ENCODE results near the gene BMP8B. TPM values are rescaled to one million over a fixed set of nuclear protein-coding genes. Genes with fewer than 3 reads are reported as not detected.
"Not testable (repeated sequence)": the region's sequence is repeated elsewhere in the genome, so short reads cannot be mapped to it uniquely, and the experiment has no call there.

The BMP8B gene
- total RNA-seq, 4 donors from 2014 or later = 0.18 to 0.83 (median 0.55) TPM

DNA sequence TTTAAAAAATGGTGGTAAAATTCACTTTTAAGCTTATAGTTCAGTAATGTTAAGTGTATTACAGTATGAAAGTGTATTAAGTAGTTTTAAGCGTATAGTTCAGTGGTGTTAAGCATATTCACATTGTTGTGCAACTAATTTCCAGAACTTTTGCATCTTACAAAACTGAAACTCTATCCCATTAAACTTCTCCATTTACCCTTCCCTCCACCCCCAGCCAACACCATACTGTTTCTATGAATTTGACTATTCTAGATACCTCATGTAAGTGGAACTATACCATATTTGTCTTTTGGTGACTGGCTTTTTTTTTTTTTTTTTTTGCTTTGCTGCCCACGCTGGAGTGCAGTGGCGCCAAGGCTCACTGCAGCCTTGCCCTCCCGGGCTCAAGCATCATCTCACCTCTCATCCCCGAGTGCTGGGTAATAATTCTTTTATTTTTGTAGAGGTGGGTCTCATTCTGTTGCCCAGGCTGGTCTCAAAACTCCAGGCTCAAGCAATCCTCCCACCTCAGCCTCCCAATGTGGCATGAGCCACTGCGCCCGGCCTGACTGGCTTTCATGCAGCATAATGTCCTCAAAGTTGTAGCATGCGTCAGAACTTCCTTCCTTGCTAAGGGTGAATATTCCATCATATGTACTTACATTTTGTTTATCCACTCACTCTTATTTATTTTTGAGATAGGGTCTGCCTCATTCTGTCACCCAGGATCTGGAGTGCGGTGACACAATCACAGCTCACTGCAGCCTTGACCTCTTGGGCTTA is 45.1 kb upstream of the BMP8B start:
- TF ChIP-seq, protein P1, sequence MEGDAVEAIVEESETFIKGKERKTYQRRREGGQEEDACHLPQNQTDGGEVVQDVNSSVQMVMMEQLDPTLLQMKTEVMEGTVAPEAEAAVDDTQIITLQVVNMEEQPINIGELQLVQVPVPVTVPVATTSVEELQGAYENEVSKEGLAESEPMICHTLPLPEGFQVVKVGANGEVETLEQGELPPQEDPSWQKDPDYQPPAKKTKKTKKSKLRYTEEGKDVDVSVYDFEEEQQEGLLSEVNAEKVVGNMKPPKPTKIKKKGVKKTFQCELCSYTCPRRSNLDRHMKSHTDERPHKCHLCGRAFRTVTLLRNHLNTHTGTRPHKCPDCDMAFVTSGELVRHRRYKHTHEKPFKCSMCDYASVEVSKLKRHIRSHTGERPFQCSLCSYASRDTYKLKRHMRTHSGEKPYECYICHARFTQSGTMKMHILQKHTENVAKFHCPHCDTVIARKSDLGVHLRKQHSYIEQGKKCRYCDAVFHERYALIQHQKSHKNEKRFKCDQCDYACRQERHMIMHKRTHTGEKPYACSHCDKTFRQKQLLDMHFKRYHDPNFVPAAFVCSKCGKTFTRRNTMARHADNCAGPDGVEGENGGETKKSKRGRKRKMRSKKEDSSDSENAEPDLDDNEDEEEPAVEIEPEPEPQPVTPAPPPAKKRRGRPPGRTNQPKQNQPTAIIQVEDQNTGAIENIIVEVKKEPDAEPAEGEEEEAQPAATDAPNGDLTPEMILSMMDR (IDR thresholded peaks at IDR 0.05) = no peak
- no peak for TF ChIP-seq POLR2A (IDR thresholded peaks at IDR 0.05)
- 85 to 97% methylated on average over 8 to 9 of the region's 9 CpGs for WGBS, 2 donors
- no peaks in the 10 kb centered on the region for H3K27me3 ChIP-seq
- H3K4me3 ChIP-seq = no peak overlapping the region
- H3K4me1 ChIP-seq = peaks cover 0 to 54% (median 0%) of the 10 kb centered on the region in 3 donors
- no peaks in the 10 kb centered on the region for H3K9me3 ChIP-seq
- intact Hi-C loops (cut with DNase I) = no loop called here
- DNase-seq = no peak
- H3K36me3 ChIP-seq = peaks cover 0 to 14% (median 0%) of the 10 kb centered on the region in 3 donors
- H3K27ac ChIP-seq = no peak overlapping the region

DNA sequence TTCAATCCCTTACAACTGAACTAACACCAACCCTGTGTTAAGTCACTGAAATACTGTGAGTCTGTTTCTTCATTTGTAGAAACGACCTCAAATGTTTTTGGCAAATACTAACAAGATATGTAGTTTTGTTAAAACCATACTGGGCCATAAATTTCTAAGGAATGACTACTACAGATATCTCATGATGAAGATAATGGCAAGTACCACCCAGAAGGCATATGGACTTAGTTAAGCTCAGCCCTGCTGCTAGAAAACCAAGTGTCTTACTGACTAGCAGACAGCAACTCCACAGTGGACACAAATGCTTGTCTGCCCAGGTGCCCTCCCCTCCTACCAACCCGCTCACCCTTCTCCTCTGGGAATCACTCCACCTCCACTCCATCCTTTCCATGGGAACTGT is 44.5 kb upstream of the BMP8B start:
- peak overlapping the region in 1 of 4 donors; percentile 19 for H3K27ac ChIP-seq
- H3K4me3 ChIP-seq = no peak overlapping the region
- 58 to 67% methylated on average over 2 of the region's 2 CpGs for WGBS, 2 donors
- DNase-seq = no peak
- intact Hi-C loops (cut with DNase I) = no loop called here
- TF ChIP-seq POLR2A (IDR thresholded peaks at IDR 0.05) = no peak
- TF ChIP-seq, protein P1 (IDR thresholded peaks at IDR 0.05) = no peak
- H3K9me3 ChIP-seq = no peaks in the 10 kb centered on the region
- no peaks in the 10 kb centered on the region for H3K27me3 ChIP-seq
- H3K4me1 ChIP-seq = peaks cover 0 to 54% (median 0%) of the 10 kb centered on the region in 3 donors
- H3K36me3 ChIP-seq = peaks cover 0 to 7% (median 0%) of the 10 kb centered on the region in 3 donors

GRCh38 chr1:39832294-39832693 is 43.6 kb upstream of the BMP8B start:
- 74 to 81% methylated on average over 6 of the region's 6 CpGs for WGBS, 2 donors
- peaks cover 0 to 50% (median 0%) of the 10 kb centered on the region in 3 donors for H3K4me1 ChIP-seq
- H3K36me3 ChIP-seq = no peaks in the 10 kb centered on the region
- H3K27ac ChIP-seq = no peak overlapping the region
- intact Hi-C loops (cut with DNase I) = no loop called here
- no peaks in the 10 kb centered on the region for H3K27me3 ChIP-seq
- no peaks in the 10 kb centered on the region for H3K9me3 ChIP-seq
- TF ChIP-seq, protein P1 (IDR thresholded peaks at IDR 0.05) = no peak
- TF ChIP-seq POLR2A (IDR thresholded peaks at IDR 0.05) = no peak
- DNase-seq = no peak
- no peak overlapping the region for H3K4me3 ChIP-seq

GRCh38 chr1:39829791-39830533 is 41.3 kb upstream of the BMP8B start:
- Histone ChIP-seq H3K27me3 (no peaks in the 10 kb centered on the region), H3K9me3 (no peaks in the 10 kb centered on the region), H3K4me3 (no peak overlapping the region), H3K36me3 (no peaks in the 10 kb centered on the region), H3K27ac (peak overlapping the region in 1 of 4 donors; percentile 29), H3K4me1 (peaks cover 0 to 40% (median 0%) of the 10 kb centered on the region in 3 donors)
- no peak for TF ChIP-seq POLR2A (IDR thresholded peaks at IDR 0.05)
- TF ChIP-seq, protein P1 (IDR thresholded peaks at IDR 0.05) = no peak
- no peak for DNase-seq
- intact Hi-C loops (cut with DNase I) = no loop called here
- 69 to 71% methylated on average over 6 of the region's 6 CpGs for WGBS, 2 donors

- Histone ChIP-seq H3K27me3 (no peaks in the 10 kb centered on the region), H3K4me3 (no peak overlapping the region), H3K4me1 (peaks cover 0 to 40% (median 0%) of the 10 kb centered on the region in 3 donors), H3K9me3 (no peaks in the 10 kb centered on the region), H3K27ac (no peak overlapping the region), H3K36me3 (no peaks in the 10 kb centered on the region)
- TF ChIP-seq, protein P1 (IDR thresholded peaks at IDR 0.05) = no peak
- no peak for TF ChIP-seq POLR2A (IDR thresholded peaks at IDR 0.05)
- 42 to 49% methylated on average over 2 of the region's 2 CpGs for WGBS, 2 donors
- intact Hi-C loops (cut with DNase I) = no loop called here
- no peak for DNase-seq
Observed at GRCh38 chr1:39828734-39829133, 40.1 kb upstream of the BMP8B start.

GRCh38 chr1:39828255-39828654 is 39.6 kb upstream of the BMP8B start:
- 85 to 90% methylated on average over 6 of the region's 6 CpGs for WGBS, 2 donors
- intact Hi-C loops (cut with DNase I) = not testable (repeated sequence)

More at GRCh38 chr1:39828255-39828654, 39.6 kb upstream of the BMP8B start:
- DNase-seq, H3K4me3 ChIP-seq, H3K27ac ChIP-seq, H3K9me3 ChIP-seq, H3K36me3 ChIP-seq, H3K27me3 ChIP-seq: not testable (repeated sequence)
- peaks cover 0 to 40% (median 0%) of the 10 kb centered on the region in 3 donors for H3K4me1 ChIP-seq
